Suppressor macrophage treated with lipopolysaccharide for 4 hours (primary cell): Measurements from ENCODE around the gene SLC7A10.
A peak's percentile ranks its signal among the peaks of the same experiment; 100 is the strongest.
"Not testable (repeated sequence)": the region's sequence is repeated elsewhere in the genome, so short reads cannot be mapped to it uniquely, and the experiment has no call there.

ENCODE experiments used
- DNase-seq: peaks from one replicate; pipeline ENCODE4 v3.0.0-alpha.2; 2020

The SLC7A10 gene

GRCh38 chr19:33235996-33236350 lies 10.3 kb upstream of the SLC7A10 start:
- no peak for DNase-seq

GRCh38 chr19:33235269-33235995 lies 9.8 kb upstream of the SLC7A10 start:
- peak; percentile 92 for DNase-seq

DNA sequence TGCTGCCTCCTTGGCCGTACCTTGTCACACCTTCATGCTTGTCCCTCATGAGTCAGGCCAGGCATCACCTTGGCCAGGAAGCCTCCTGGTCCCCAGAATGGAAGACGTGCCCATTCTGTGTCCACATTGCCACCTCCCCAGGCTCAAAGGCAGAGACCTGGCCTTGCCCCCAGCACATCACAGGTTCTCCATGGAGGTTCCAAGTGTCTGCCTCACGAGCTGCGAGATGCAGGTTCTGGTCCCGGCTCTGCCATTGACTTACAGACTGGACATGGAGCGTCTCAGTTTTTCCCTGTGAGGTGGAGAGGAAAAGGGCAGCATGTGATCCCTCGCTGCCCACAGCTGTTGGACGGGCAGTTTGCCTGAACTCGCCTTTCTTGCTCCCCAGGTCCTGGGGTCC lies 9.1 kb upstream of the SLC7A10 start:
- no peak for DNase-seq

DNA sequence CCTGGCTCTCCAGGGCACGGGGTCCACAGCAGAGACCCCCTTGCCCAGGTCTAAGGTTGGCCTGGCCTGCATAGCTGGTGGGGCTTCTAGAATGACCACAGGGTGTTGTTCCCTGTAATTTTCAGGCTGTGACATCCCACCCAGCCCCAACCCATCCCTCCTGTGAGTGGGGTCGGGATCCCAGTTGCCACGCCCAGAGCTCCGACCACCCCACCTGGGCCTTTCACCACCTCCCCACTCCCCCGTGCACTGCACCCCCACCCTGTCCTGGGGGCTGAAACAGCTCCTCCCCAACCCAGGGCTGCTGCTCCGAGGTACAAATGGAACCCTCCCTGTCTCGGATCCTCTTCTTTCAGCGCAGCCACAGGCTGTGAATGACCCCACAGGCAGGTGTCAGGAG lies 8.4 kb upstream of the SLC7A10 start:
- no peak for DNase-seq

- DNase-seq, result no peak
These were observed 7.6 kb upstream of the SLC7A10 start for GRCh38 chr19:33233056-33233873.

GRCh38 chr19:33232656-33233055 lies 7.0 kb upstream of the SLC7A10 start:
- no peak for DNase-seq

- DNase-seq, result peak; percentile 64
These were observed 5.9 kb upstream of the SLC7A10 start for GRCh38 chr19:33231511-33231910.

GRCh38 chr19:33229962-33230361 lies 4.3 kb upstream of the SLC7A10 start:
- DNase-seq, result no peak

GRCh38 chr19:33227870-33228599 lies 2.4 kb upstream of the SLC7A10 start:
- no peak for DNase-seq

DNA sequence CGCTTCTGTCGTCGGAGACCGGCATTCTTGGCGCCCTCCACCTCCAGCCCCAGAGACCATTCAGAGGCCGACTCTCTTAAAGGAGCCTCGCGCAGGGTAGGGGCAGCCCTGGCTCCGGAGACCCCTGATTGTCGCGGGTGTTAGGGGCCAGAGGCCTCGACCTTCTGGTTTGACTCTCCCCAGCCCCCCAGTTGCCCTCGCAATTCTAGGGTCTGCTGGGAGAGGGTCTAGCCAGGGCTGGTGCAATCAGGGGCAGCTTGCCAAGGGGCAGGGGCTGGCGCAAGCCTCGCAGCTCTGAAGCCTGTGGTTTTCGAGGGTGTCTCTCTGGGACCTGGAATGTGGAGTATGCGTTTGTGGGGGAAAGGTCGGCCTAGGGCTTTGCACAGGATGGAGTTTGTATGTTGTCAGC lies 1.6 kb upstream of the SLC7A10 start:
- no peak for DNase-seq

DNA sequence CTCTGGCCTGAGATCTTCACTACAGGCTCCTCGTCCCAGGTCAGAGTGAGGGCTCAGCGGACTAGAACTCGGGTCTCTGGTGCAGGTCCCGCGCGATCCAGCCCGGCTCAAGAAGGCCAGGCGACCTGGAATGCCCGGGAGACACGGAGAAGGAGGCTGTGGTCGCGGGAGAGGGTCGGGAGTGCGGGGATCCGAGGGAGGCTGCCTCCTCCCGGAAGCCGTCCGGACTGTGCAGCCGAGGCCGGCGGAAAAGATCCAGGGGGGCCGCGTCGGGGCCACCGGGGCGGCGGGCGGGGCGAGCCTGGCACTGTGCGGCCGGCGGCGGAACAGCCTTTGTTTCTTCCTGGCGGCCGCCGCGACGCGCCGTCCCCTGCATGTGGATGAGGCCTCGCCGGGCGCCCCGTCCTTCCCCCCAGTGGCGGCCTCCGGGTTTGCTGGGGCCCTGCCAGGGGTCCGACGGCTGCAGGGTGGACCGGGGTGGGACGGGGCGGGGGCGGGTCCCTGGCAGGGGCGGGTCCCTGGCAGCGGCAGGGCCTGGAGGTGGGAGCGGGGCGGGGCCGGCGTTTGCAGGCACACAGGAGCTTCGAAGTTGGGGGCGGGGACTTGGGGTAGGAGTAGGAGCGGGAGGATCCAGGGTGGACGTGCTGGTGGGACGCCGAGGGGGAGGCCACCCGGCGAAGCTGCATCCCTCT lies 1.0 kb upstream of the SLC7A10 start:
- peak; percentile 37 for DNase-seq

GRCh38 chr19:33224694-33225457 lies 774 bp downstream of the SLC7A10 start:
- DNase-seq, result no peak

DNA sequence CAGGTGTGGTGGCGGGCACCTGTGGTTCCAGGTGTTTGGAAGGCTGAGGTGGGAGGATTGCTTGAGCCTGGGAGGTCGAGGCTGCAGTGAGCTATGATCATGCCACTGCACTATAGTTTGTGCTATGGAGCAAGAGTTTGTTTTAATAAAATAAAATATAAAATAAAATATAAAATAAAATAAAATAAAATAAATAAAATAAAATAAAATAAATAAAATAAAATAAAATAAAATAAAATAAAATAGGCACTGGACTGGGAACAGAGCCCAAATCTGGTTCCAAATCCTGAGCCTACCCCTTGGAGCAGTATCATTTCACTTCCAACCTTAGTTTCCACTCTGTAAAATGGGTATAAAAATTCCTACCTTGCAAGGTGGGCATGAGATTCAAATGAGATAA lies 3.4 kb downstream of the SLC7A10 start:
- not testable (repeated sequence) for DNase-seq

- no peak for DNase-seq
These were observed 4.0 kb downstream of the SLC7A10 start for GRCh38 chr19:33221638-33222037.

DNA sequence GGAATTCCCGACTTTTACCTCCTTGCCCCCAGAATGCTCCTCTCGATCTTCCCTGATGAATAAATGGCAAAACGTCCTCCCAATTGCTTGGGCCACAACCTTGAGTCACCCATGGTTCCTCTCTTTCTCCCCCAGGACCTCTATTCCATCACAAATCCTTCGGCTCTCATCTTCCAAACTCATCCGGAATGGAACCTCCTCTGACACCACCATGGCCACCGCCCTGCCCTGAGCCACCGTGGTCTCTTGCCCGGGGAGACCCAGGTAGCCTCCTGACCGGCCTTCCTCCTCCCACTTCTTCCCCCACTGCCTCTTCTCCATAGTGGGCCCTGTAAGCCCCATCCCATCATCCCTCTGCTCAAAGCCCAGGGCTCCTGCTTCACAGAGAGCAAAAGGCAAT lies 4.9 kb downstream of the SLC7A10 start:
- DNase-seq, result no peak

DNA sequence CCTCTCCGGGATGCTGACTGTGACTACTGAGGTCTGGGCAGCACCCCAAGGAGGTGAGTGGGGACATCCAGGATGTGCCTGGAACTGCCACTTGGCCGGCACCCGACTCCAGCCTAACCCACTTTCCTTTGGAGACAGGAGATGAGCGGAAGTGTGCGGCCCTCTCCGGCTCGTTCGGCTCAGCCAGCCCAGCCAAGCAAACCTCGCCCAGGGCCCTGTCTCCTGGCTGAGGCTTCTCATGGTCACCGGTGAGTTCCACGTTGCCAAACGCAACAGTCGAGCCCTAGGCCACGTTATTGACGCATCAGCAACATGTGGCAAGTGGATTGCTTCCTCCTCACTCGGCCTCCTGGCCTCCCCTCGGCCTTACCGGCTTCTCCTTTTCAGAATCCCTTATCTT lies 5.5 kb downstream of the SLC7A10 start:
- no peak for DNase-seq

GRCh38 chr19:33219261-33219815 lies 6.3 kb downstream of the SLC7A10 start:
- no peak for DNase-seq

- DNase-seq, result no peak
These were observed 7.8 kb downstream of the SLC7A10 start for GRCh38 chr19:33217881-33218280.

DNA sequence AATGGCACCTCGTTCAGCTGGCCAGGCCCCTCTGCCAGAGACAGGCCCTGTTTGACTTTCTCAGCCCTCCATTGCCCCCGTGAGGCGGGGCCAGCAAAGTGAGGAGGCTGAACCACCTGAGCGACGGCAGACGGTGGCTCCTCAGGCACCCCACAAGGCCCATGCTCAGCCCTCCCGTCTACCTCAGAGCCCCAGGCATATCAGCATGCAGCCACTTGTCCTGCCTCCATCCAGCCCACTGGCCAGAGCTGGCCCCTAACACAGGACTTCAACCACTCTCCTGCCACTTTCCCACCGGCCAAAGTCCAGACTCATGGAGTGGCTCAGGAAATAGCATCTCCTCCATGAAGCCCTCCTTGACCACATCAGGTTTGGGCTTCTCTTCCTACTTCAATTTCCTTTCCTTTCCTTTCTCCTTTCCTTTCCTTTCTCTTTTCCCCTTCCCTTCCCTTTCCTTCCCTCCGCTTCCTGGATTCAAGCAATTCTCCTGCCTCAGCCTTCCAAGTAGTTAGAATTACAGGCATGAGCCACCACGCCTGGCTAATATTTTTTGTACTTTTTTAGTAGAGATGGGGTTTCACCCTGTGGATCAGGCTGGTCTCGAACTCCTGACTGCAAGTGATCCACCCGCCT lies 9.3 kb downstream of the SLC7A10 start:
- no peak for DNase-seq

DNA sequence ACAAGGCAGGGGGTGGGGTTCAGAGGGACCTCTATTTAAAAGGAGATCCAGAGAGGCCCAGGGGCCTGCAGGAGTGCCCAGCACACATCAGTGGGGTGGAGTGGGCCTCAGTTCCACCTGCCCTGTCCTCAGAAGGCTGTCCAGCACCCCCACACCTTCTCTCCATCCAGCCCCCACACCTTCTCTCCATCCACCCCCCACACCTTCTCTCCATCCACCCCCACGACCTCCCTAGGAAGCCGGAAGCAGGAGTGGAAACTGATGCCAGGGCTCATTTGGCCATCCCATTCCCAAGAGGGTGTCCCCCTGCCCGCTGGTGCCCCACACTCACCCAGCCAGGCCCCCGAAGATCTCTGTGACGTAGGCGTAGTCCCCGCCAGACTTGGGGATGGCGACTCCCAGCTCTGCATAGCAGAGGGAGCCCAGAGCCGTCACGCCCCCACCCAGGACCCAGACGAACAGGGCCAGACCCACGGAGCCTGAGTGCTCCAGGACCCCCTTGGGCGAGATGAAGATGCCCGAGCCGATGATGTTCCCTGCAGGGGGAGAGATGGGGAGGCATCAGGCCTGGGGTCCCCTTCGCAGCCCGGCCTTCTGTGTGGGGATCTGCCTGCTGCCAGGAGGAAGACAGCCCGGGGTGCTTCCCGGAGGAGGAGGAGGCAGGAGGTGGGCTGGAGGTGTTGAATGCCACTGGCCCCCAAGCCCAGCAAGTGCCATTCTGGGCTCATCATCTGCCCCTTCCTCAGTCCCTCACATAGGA lies 10.0 kb downstream of the SLC7A10 start:
- no peak for DNase-seq

DNA sequence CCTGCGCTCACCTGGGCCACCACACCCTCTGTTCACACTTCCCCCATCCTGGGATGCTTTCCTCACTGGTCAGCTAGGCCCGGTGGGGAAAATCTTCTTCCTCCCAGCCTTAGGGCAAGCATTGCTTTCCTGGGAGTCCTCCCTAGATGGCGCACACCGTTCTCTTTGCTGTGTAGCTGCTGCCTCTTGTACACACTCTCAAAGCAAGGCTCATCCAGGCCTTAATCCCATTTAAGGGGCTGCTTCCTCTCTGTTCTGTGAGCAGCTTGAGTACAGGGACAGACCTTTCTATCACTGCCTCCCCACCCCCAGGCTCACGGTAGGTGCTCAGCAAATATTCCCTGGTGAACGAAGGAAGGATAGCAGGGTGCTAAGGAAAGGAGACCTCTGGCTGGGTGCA lies 11.1 kb downstream of the SLC7A10 start:
- peak; percentile 10 for DNase-seq
